CD4-positive, CD25-positive, alpha-beta regulatory T cell (primary cell): ENCODE measurements around the gene MT1X. TPM values are rescaled to one million over a fixed set of nuclear protein-coding genes. Genes with fewer than 3 reads are reported as not detected.

Experiments used
- ATAC-seq, 2 donors: fragments of 150-1000 bp; cut with Tn5 transposase; one replicate each; pipeline ENCODE4 v1.10.0; 2021; ENCODE audit warnings: low read depth in 2 of 2, moderate number of reproducible peaks in 2 of 2, moderate library complexity in 1 of 2
- DNase-seq, 3 donors: peaks; one replicate each; pipeline versions ENCODE4 v3.0.0 to v3.0.0-alpha.2; 2012 to 2022; ENCODE audit warnings: mixed read lengths in 1 of 3
- H3K27ac ChIP-seq: one replicate; pipeline ENCODE4 v1.7.0; 2013; ENCODE audit warnings: mild to moderate bottlenecking, low read length; ENCODE audit not compliant: insufficient read depth, poor library complexity, severe bottlenecking
- H3K27me3 ChIP-seq: one replicate; pipeline ENCODE4 v1.7.0; 2013; ENCODE audit warnings: low read length; ENCODE audit not compliant: control insufficient read depth, insufficient read depth
- H3K36me3 ChIP-seq: one replicate; pipeline ENCODE4 v1.7.0; 2013; ENCODE audit warnings: mild to moderate bottlenecking, low read length, moderate library complexity; ENCODE audit not compliant: control insufficient read depth, insufficient read depth
- H3K4me1 ChIP-seq: 2 replicates; pipeline ENCODE4 v1.7.0; 2013; ENCODE audit warnings: mild to moderate bottlenecking, low read length; ENCODE audit not compliant: insufficient read depth, control insufficient read depth, poor library complexity, severe bottlenecking
- H3K4me3 ChIP-seq: one replicate; pipeline ENCODE4 v1.7.0; 2013; ENCODE audit warnings: low read depth, mild to moderate bottlenecking, low read length, moderate library complexity
- H3K9me3 ChIP-seq, 2 experiments: 1 replicate in 1 of 2; 2 replicates in 1 of 2; pipeline ENCODE4 v1.7.0; 2013; ENCODE audit warnings: low read length in 2 of 2, mild to moderate bottlenecking in 1 of 2, moderate library complexity in 1 of 2; ENCODE audit not compliant: control insufficient read depth in 2 of 2
- H3K27ac Mint-ChIP-seq, 3 donors: one replicate each; pipeline ENCODE4 v1.8.0; 2020 to 2022; ENCODE audit warnings: mild to moderate bottlenecking in 3 of 3, mixed read lengths in 3 of 3, moderate library complexity in 2 of 3
- H3K27me3 Mint-ChIP-seq: one replicate; pipeline ENCODE4 v1.8.0; 2022; ENCODE audit warnings: mild to moderate bottlenecking, mixed read lengths
- H3K36me3 Mint-ChIP-seq: one replicate; pipeline ENCODE4 v1.8.0; 2020; ENCODE audit warnings: mixed read lengths
- H3K4me1 Mint-ChIP-seq, 4 donors: one replicate each; pipeline ENCODE4 v1.8.0; 2020 to 2022; ENCODE audit warnings: mixed read lengths in 4 of 4, mild to moderate bottlenecking in 1 of 4
- H3K4me3 Mint-ChIP-seq, 4 donors: one replicate each; pipeline ENCODE4 v1.8.0; 2020 to 2022; ENCODE audit warnings: mild to moderate bottlenecking in 4 of 4, mixed read lengths in 4 of 4, moderate library complexity in 3 of 4
- H3K9me3 Mint-ChIP-seq, 7 donors: one replicate each; pipeline ENCODE4 v1.8.0; 2020 to 2022; ENCODE audit warnings: mixed read lengths in 7 of 7, mild to moderate bottlenecking in 3 of 7, moderate library complexity in 2 of 7
- polyA plus RNA-seq, 4 donors: library from polyadenylated mRNA; unstranded; fragments of 300-500 nt; fragmentation: Illumina TruSeq; gene quantifications; one replicate each; pipeline ENCODE4 v1.2.3, GENCODE V29; 2021
- total RNA-seq: library from RNA; stranded (reverse); gene quantifications from one replicate; pipeline ENCODE4 v1.2.3, GENCODE V29; 2022

MT1X gene
- total RNA-seq (20.2 TPM), polyA plus RNA-seq (100 to 1,000 TPM; 125 to 231 (median 159) TPM)

DNA sequence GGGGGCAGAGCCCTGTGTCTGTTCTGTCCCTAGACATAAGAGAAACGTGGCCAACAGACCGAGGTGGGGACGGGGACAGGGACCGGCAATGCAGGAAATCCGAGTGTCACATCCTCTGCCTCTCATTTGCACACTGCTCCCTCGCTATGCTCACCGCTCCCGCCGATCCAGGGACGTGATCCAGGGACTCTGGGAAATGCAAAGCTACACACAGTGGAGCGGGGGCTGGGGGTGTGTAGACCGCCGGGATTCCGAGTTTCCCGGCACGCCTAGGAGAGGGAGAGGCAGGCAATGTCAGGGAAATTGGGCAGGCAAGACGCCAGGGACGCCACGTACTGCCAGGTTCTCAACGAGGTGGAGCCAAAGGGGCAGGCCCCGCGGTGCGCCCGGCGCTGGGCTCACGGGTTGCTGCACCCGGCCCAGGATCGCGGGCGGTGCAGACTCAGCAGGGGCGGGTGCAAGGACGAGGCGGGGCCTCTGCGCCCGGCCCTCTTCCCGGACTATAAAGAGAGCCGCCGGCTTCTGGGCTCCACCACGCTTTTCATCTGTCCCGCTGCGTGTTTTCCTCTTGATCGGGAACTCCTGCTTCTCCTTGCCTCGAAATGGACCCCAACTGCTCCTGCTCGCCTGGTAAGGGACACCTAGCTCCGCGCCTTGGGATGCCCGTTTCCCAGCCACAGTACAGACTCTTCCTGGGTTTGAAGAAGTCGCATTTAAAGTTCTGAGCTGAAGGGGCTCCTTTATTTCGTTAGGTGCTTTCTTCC, at the start of gene MT1X:
TSS of gene MT1X (plus strand) at position 532 of the 764 bp plus-strand sequence. CDS start at position 603, 71 bp downstream.
- peak; percentile 99 for ATAC-seq
- Histone ChIP-seq H3K27me3 (no peaks in the 10 kb centered on the region), H3K27ac (peak within 1 kb of the TSS; percentile 72), H3K4me1 (peaks cover 29% of the 10 kb centered on the region), H3K36me3 (no peaks in the 10 kb centered on the region), H3K4me3 (peak within 1 kb of the TSS; percentile 94), H3K9me3 (no peaks in the 10 kb centered on the region)
- peaks cover 10 to 30% (median 22%) of the 10 kb centered on the region in 4 donors for H3K4me1 Mint-ChIP-seq
- peak within 1 kb of the TSS; percentile 96 to 97 (median 96) for H3K27ac Mint-ChIP-seq
- peaks cover 18% of the 10 kb centered on the region for H3K36me3 Mint-ChIP-seq
- peaks cover 0 to 4% (median 0%) of the 10 kb centered on the region in 7 donors for H3K9me3 Mint-ChIP-seq
- no peaks in the 10 kb centered on the region for H3K27me3 Mint-ChIP-seq
- peak within 1 kb of the TSS; percentile 95 to 97 (median 96) for H3K4me3 Mint-ChIP-seq
- peak; percentile 76 to 96 (median 84) for DNase-seq

DNA sequence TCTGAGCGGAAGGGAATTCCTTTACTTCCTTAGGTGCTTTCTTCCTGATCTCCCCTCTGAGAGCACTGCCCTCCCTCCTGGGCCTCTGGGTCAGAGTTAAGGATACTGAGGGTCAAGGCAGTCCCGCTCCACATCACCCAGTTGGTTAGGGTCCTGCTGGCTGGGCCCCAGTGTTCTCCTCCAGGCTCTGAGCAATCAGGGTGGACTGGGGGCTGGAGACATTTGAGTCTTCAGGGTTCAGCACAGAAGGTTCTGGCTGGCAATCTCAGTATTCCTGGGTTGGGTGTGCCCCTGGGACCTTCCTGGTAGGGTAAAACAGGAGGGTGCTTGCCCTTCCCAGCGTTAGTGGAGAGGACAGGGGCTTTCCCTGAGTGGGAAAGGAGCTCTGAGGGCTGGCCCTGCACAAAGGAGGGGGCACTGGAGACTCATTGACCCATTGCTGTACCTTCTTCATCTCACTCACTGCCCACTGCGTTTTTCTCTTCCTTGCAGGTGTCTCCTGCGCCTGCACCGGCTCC, 49.4 kb upstream of the MT1X start:
- H3K27me3 ChIP-seq: peaks cover 29% of the 10 kb centered on the region
- Mint-ChIP-seq H3K4me3 (peak overlapping the region in 3 of 4 donors; percentile 46 to 66 (median 53)), H3K36me3 (no peaks in the 10 kb centered on the region), H3K4me1 (peaks cover 0 to 43% (median 19%) of the 10 kb centered on the region in 4 donors), H3K27ac (no peak overlapping the region), H3K9me3 (peaks cover 0 to 1% (median 0%) of the 10 kb centered on the region in 7 donors), H3K27me3 (peaks cover 75% of the 10 kb centered on the region)
- H3K27ac ChIP-seq: no peak overlapping the region
- H3K9me3 ChIP-seq: no peaks in the 10 kb centered on the region
- H3K4me3 ChIP-seq: no peak overlapping the region
- H3K4me1 ChIP-seq: peaks cover 19% of the 10 kb centered on the region
- no peak for ATAC-seq
- DNase-seq: no peak
- no peaks in the 10 kb centered on the region for H3K36me3 ChIP-seq

DNA sequence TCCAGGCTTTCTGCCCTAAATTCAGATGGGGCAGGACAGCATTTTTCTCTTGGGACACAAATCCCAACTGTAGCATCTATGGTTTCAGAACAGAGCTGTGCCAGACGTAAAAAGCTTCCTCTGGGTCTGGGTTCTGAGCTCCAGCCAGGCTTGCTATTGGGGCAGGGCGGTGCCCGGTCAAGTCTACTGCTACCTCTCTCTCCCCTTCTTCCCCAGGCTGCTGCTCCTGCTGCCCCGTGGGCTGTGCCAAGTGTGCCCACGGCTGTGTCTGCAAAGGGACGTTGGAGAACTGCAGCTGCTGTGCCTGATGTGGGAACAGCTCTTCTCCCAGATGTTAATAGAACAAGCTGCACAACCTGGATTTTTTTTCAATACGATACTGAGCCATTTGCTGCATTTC, 48.7 kb upstream of the MT1X start:
- Mint-ChIP-seq H3K27ac (no peak overlapping the region), H3K27me3 (peaks cover 81% of the 10 kb centered on the region), H3K9me3 (peaks cover 0 to 1% (median 0%) of the 10 kb centered on the region in 7 donors), H3K36me3 (no peaks in the 10 kb centered on the region), H3K4me1 (peaks cover 0 to 44% (median 21%) of the 10 kb centered on the region in 4 donors), H3K4me3 (peak overlapping the region in 1 of 4 donors; percentile 16)
- Histone ChIP-seq H3K4me1 (peaks cover 19% of the 10 kb centered on the region), H3K36me3 (no peaks in the 10 kb centered on the region), H3K9me3 (no peaks in the 10 kb centered on the region), H3K27ac (no peak overlapping the region), H3K27me3 (peaks cover 32% of the 10 kb centered on the region), H3K4me3 (no peak overlapping the region)
- no peak for DNase-seq
- no peak for ATAC-seq

DNA sequence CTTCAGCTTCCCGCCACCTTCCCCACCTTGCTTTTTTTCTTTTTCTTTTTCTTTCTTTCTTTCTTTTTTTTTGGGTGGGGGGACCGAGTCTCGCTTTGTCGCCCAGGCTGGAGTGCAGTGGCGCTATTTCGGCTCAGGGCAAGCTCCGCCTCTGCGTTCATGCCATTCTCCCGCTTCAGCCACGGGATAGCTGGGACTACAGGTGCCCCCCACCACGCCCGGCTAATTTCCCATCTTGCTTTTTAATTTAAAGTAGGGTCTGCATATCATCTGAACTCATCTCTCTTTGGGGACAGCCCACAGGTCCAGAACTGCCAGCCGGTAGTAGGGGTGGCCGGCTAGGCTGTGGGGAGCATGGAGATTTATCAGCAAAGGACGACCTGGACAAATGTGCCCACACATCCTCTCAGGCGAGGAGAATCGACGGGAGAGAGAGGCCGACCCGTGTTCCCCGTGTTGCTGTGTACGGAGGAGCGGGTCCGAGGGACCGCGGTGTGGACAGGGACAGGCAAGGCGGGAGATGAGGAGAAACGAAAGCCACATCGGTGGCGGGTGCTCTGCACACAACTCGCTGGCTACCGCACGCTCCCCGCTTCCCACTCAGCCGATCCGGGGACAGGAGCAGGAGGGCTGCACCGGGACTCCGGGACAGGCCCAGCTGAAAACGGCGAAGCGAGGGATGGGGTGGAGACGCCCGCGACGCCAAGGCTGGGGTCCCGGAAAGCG, 47.4 kb upstream of the MT1X start:
- ATAC-seq: no peak
- peaks cover 89% of the 10 kb centered on the region for H3K27me3 Mint-ChIP-seq
- no peak overlapping the region for H3K4me3 ChIP-seq
- H3K4me1 ChIP-seq: peaks cover 19% of the 10 kb centered on the region
- H3K4me3 Mint-ChIP-seq: peak overlapping the region in 3 of 4 donors; percentile 55 to 86 (median 70)
- peaks cover 43% of the 10 kb centered on the region for H3K27me3 ChIP-seq
- no peak for DNase-seq
- H3K36me3 Mint-ChIP-seq: no peaks in the 10 kb centered on the region
- peaks cover 0 to 1% (median 0%) of the 10 kb centered on the region in 7 donors for H3K9me3 Mint-ChIP-seq
- no peak overlapping the region for H3K27ac ChIP-seq
- no peaks in the 10 kb centered on the region for H3K36me3 ChIP-seq
- peak overlapping the region in 2 of 3 donors; percentile 25 to 45 for H3K27ac Mint-ChIP-seq
- peaks cover 0 to 39% (median 21%) of the 10 kb centered on the region in 4 donors for H3K4me1 Mint-ChIP-seq
- H3K9me3 ChIP-seq: no peaks in the 10 kb centered on the region

DNA sequence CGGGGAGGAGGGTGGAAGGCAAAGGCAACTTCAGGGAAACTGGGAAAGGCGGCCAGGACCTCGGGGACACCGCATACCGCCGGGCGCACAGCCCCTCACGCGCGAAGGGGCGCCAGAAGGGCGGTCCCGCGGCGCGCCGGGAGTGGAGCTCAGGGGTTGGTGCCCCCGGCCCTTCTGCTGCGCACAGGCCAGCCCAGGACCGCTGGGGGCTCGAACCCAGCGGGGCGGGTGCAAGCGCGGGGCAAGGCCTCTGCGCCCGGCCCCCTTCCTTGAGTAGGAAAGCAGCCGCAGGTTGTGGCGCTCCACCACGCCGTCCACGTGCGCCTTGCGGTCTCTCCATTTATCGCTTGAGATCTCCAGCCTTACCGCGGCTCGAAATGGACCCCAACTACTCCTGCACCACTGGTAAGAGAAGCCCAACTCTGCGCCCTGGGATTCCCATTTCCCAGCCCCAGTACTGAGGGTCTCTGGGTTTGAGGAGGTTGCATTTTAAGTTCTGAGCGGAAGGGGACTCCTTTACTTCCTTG, 46.8 kb upstream of the MT1X start:
- no peak for DNase-seq
- H3K27ac Mint-ChIP-seq: no peak overlapping the region
- no peak overlapping the region for H3K4me3 ChIP-seq
- peaks cover 0 to 1% (median 0%) of the 10 kb centered on the region in 7 donors for H3K9me3 Mint-ChIP-seq
- peaks cover 45% of the 10 kb centered on the region for H3K27me3 ChIP-seq
- H3K4me3 Mint-ChIP-seq: peak overlapping the region in 2 of 4 donors; percentile 33 to 52
- H3K4me1 ChIP-seq: peaks cover 19% of the 10 kb centered on the region
- no peaks in the 10 kb centered on the region for H3K9me3 ChIP-seq
- H3K4me1 Mint-ChIP-seq: peaks cover 0 to 38% (median 21%) of the 10 kb centered on the region in 4 donors
- H3K36me3 Mint-ChIP-seq: no peaks in the 10 kb centered on the region
- ATAC-seq: no peak
- no peak overlapping the region for H3K27ac ChIP-seq
- H3K36me3 ChIP-seq: no peaks in the 10 kb centered on the region
- H3K27me3 Mint-ChIP-seq: peaks cover 92% of the 10 kb centered on the region

DNA sequence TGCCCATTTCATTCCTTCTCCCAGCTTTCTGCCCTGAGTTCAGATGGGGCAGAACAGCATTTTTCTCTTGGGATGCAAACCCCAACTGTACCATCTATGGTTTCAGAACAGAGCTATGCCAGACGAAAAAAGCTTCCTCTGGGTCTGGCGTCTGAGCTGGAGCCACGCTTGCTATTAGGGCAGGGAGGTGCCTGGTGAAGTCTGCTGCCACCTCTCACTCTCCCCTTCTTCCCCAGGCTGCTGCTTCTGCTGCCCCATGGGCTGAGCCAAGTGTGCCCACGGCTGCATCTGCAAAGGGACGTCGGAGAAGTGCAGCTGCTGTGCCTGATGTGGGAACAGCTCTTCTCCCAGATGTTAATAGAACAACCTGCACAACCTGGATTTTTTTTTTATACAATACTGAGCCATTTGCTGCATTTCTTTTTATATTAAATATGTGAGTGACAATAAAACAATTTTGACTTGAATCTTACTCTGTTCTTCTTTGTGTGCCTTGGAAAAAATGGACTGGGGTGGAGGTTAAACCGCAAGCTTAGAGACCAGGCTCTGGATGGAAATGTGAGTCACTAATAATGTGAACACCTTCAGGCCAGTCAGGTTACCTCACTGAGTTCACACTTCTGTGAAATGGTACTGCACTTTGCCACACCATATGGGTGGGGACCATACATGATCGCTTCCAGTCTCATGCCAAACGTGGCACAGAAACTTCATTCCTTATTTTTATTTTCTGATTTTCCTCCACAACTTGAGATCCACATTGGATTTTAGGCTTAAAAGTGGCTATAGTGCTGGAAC, 45.5 kb upstream of the MT1X start:
- peaks cover 0 to 1% (median 0%) of the 10 kb centered on the region in 7 donors for H3K9me3 Mint-ChIP-seq
- no peaks in the 10 kb centered on the region for H3K36me3 Mint-ChIP-seq
- H3K36me3 ChIP-seq: no peaks in the 10 kb centered on the region
- H3K27ac ChIP-seq: no peak overlapping the region
- no peak overlapping the region for H3K27ac Mint-ChIP-seq
- no peaks in the 10 kb centered on the region for H3K9me3 ChIP-seq
- H3K27me3 Mint-ChIP-seq: peaks cover 89% of the 10 kb centered on the region
- H3K27me3 ChIP-seq: peaks cover 45% of the 10 kb centered on the region
- DNase-seq: no peak
- ATAC-seq: no peak
- peaks cover 19% of the 10 kb centered on the region for H3K4me1 ChIP-seq
- no peak overlapping the region for H3K4me3 ChIP-seq
- H3K4me3 Mint-ChIP-seq: peak overlapping the region in 1 of 4 donors; percentile 32
- peaks cover 0 to 35% (median 19%) of the 10 kb centered on the region in 4 donors for H3K4me1 Mint-ChIP-seq
